Measurements from ENCODE around the gene ARRDC4. TPM values are rescaled to one million over a fixed set of nuclear protein-coding genes. Genes with fewer than 3 reads are reported as not detected.
"Not testable (repeated sequence)": the region's sequence is repeated elsewhere in the genome, so short reads cannot be mapped to it uniquely, and the experiment has no call there.

Gene ARRDC4
- total RNA-seq, 1 experiment from 2014 or later: 1.7 TPM

GRCh38 chr15:97966246-97966645 is 5.7 kb downstream of the ARRDC4 start:
- no peak for DNase-seq (ENCODE audit: low spot score)

GRCh38 chr15:97966924-97967620 is 6.6 kb downstream of the ARRDC4 start:
- no peak for DNase-seq (ENCODE audit: low spot score)

- no peak for DNase-seq (ENCODE audit: low spot score)
Measured at GRCh38 chr15:97967881-97968280, 7.4 kb downstream of the ARRDC4 start.

- peak; percentile 14 for DNase-seq (ENCODE audit: low spot score)
Measured at GRCh38 chr15:97968380-97968779, 7.9 kb downstream of the ARRDC4 start.

GRCh38 chr15:97972366-97972765 is 11.9 kb downstream of the ARRDC4 start:
- DNase-seq (ENCODE audit: low spot score): no peak

GRCh38 chr15:97976129-97976528 is 15.6 kb downstream of the ARRDC4 start:
- DNase-seq (ENCODE audit: low spot score): no peak

- no peak for DNase-seq (ENCODE audit: low spot score)
Measured at GRCh38 chr15:97976766-97977503, 16.4 kb downstream of the ARRDC4 start.

GRCh38 chr15:97977734-97978133 is 17.2 kb downstream of the ARRDC4 start:
- no peak for DNase-seq (ENCODE audit: low spot score)

- no peak for DNase-seq (ENCODE audit: low spot score)
Measured at GRCh38 chr15:97978401-97979139, 18.1 kb downstream of the ARRDC4 start.

- no peak for DNase-seq (ENCODE audit: low spot score)
Measured at GRCh38 chr15:97979140-97979520, 18.6 kb downstream of the ARRDC4 start.

GRCh38 chr15:97981058-97981457 is 20.6 kb downstream of the ARRDC4 start:
- no peak for DNase-seq (ENCODE audit: low spot score)

GRCh38 chr15:97981758-97982157 is 21.3 kb downstream of the ARRDC4 start:
- no peak for DNase-seq (ENCODE audit: low spot score)

GRCh38 chr15:97984157-97984556 is 23.7 kb downstream of the ARRDC4 start:
- no peak for DNase-seq (ENCODE audit: low spot score)

- not testable (repeated sequence) for DNase-seq (ENCODE audit: low spot score)
Measured at GRCh38 chr15:97985979-97986378, 25.5 kb downstream of the ARRDC4 start.

GRCh38 chr15:97986781-97987180 is 26.3 kb downstream of the ARRDC4 start:
- no peak for DNase-seq (ENCODE audit: low spot score)

- DNase-seq (ENCODE audit: low spot score): no peak
Measured at GRCh38 chr15:97989299-97989698, 28.8 kb downstream of the ARRDC4 start.

GRCh38 chr15:97991972-97992541 is 31.6 kb downstream of the ARRDC4 start:
- DNase-seq (ENCODE audit: low spot score): no peak

GRCh38 chr15:97992823-97993222 is 32.3 kb downstream of the ARRDC4 start:
- DNase-seq (ENCODE audit: low spot score): no peak

GRCh38 chr15:97993310-97993738 is 32.8 kb downstream of the ARRDC4 start:
- peak; percentile 21 for DNase-seq (ENCODE audit: low spot score)

- no peak for DNase-seq (ENCODE audit: low spot score)
Measured at GRCh38 chr15:97994236-97994635, 33.7 kb downstream of the ARRDC4 start.

- DNase-seq (ENCODE audit: low spot score): no peak
Measured at GRCh38 chr15:97995192-97995591, 34.7 kb downstream of the ARRDC4 start.

- no peak for DNase-seq (ENCODE audit: low spot score)
Measured at GRCh38 chr15:97995881-97996603, 35.5 kb downstream of the ARRDC4 start.
